ENCODE results near the gene NUMA1. TPM values are rescaled to one million over a fixed set of nuclear protein-coding genes. Genes with fewer than 3 reads are reported as not detected.

NUMA1 gene
- total RNA-seq, 4 donors from 2014 or later: 142 to 237 (median 177) TPM

GRCh38 chr11:72012897-72013721 lies 67.2 kb downstream of the NUMA1 start:
- H3K27me3 ChIP-seq: no peaks in the 10 kb centered on the region
- H3K4me1 ChIP-seq: peaks cover 19 to 73% (median 34%) of the 10 kb centered on the region in 3 donors
- H3K27ac ChIP-seq: peak overlapping the region; percentile 42 to 80 (median 64)
- H3K9me3 ChIP-seq: no peaks in the 10 kb centered on the region
- H3K4me3 ChIP-seq: no peak overlapping the region
- WGBS, 2 donors: 62 to 63% methylated on average over 12 to 14 of the region's 33 CpGs
- intact Hi-C loops (cut with DNase I): no loop called here
- TF ChIP-seq POLR2A (IDR thresholded peaks at IDR 0.05) (no peak), CTCF (IDR thresholded peaks at IDR 0.05) (peak in 2 of 6 experiments; percentile 6 to 36)
- peaks cover 82 to 100% (median 98%) of the 10 kb centered on the region in 3 donors for H3K36me3 ChIP-seq
- DNase-seq: no peak

GRCh38 chr11:72012091-72012630 lies 68.2 kb downstream of the NUMA1 start:
- H3K4me3 ChIP-seq: no peak overlapping the region
- no peaks in the 10 kb centered on the region for H3K27me3 ChIP-seq
- DNase-seq: no peak
- intact Hi-C loops (cut with DNase I): no loop called here
- TF ChIP-seq POLR2A (IDR thresholded peaks at IDR 0.05) (no peak), CTCF (IDR thresholded peaks at IDR 0.05) (no peak)
- peak overlapping the region in 3 of 4 donors; percentile 42 to 80 (median 65) for H3K27ac ChIP-seq
- WGBS, 2 donors: 71 to 86% methylated on average over 4 to 5 of the region's 5 CpGs
- H3K9me3 ChIP-seq: no peaks in the 10 kb centered on the region
- peaks cover 82 to 100% (median 96%) of the 10 kb centered on the region in 3 donors for H3K36me3 ChIP-seq
- peaks cover 19 to 73% (median 34%) of the 10 kb centered on the region in 3 donors for H3K4me1 ChIP-seq

- Histone ChIP-seq H3K36me3 (peaks cover 84 to 100% (median 95%) of the 10 kb centered on the region in 3 donors), H3K4me3 (no peak overlapping the region), H3K4me1 (peaks cover 19 to 65% (median 34%) of the 10 kb centered on the region in 3 donors), H3K9me3 (no peaks in the 10 kb centered on the region), H3K27me3 (no peaks in the 10 kb centered on the region), H3K27ac (no peak overlapping the region)
- 88% methylated on average over 4 to 9 of the region's 10 CpGs for WGBS, 2 donors
- no peak for DNase-seq
- intact Hi-C loops (cut with DNase I): no loop called here
- TF ChIP-seq POLR2A (IDR thresholded peaks at IDR 0.05) (no peak), CTCF (IDR thresholded peaks at IDR 0.05) (no peak)
Observed at GRCh38 chr11:72010529-72011233, 69.7 kb downstream of the NUMA1 start.

- Histone ChIP-seq H3K9me3 (no peaks in the 10 kb centered on the region), H3K27ac (no peak overlapping the region), H3K36me3 (peaks cover 84 to 100% (median 96%) of the 10 kb centered on the region in 3 donors), H3K4me1 (peaks cover 7 to 59% (median 21%) of the 10 kb centered on the region in 3 donors), H3K27me3 (no peaks in the 10 kb centered on the region), H3K4me3 (no peak overlapping the region)
- intact Hi-C loops (cut with DNase I): no loop called here
- DNase-seq: no peak
- TF ChIP-seq POLR2A (IDR thresholded peaks at IDR 0.05) (no peak), CTCF (IDR thresholded peaks at IDR 0.05) (no peak)
- WGBS, 2 donors: 88 to 95% methylated on average over 3 to 4 of the region's 6 CpGs
Observed at GRCh38 chr11:72009156-72009555, 71.2 kb downstream of the NUMA1 start.
